Glutamatergic neuron (in vitro differentiated cells): ENCODE measurements around the gene OR5K3. TPM values are rescaled to one million over a fixed set of nuclear protein-coding genes. Genes with fewer than 3 reads are reported as not detected.
A peak's percentile ranks its signal among the peaks of the same experiment; 100 is the strongest.

ENCODE experiments used
- DNase-seq: peaks from one replicate; pipeline ENCODE4 v3.0.0; 2022
- H3K27ac Mint-ChIP-seq: one replicate; pipeline ENCODE4 v1.8.0; 2020; ENCODE audit warnings: mild to moderate bottlenecking, mixed read lengths, inconsistent platforms; ENCODE audit not compliant: unreplicated experiment
- H3K27me3 Mint-ChIP-seq: one replicate; pipeline ENCODE4 v1.8.0; 2020; ENCODE audit warnings: mild to moderate bottlenecking, moderate library complexity, mixed read lengths, inconsistent platforms; ENCODE audit not compliant: unreplicated experiment
- H3K36me3 Mint-ChIP-seq: one replicate; pipeline ENCODE4 v1.8.0; 2020; ENCODE audit warnings: mild to moderate bottlenecking, mixed read lengths, inconsistent platforms; ENCODE audit not compliant: unreplicated experiment
- H3K4me1 Mint-ChIP-seq: one replicate; pipeline ENCODE4 v1.8.0; 2020; ENCODE audit warnings: mild to moderate bottlenecking, low read depth, mixed read lengths, inconsistent platforms; ENCODE audit not compliant: unreplicated experiment
- H3K4me3 Mint-ChIP-seq: one replicate; pipeline ENCODE4 v1.8.0; 2020; ENCODE audit warnings: mild to moderate bottlenecking, mixed read lengths, inconsistent platforms; ENCODE audit not compliant: unreplicated experiment
- H3K9me3 Mint-ChIP-seq: one replicate; pipeline ENCODE4 v1.8.0; 2020; ENCODE audit warnings: mild to moderate bottlenecking, moderate library complexity, mixed read lengths, inconsistent platforms; ENCODE audit not compliant: unreplicated experiment
- long read RNA-seq: library from polyadenylated mRNA; unstranded; transcript quantifications from one replicate; pipeline ENCODE4 v2.0.0, GENCODE V29; 2020; ENCODE audit not compliant: unreplicated experiment
- total RNA-seq: library from RNA; stranded (reverse); fragmentation: NEBNext Ultra II Directional; extraction: Animal tissue kit (Norgen Biotek cat#: 25700); gene quantifications from one replicate; pipeline ENCODE4 v1.2.1, GENCODE V29; 2021; ENCODE audit not compliant: unreplicated experiment
- TF ChIP-seq, protein P1 (sequence below): fragments of 200-600 bp; sonication (generic); IDR thresholded peaks from one replicate; pipeline ENCODE4 v1.5.0; 2021; ENCODE audit not compliant: partially characterized antibody, unreplicated experiment

The OR5K3 gene, protein sequence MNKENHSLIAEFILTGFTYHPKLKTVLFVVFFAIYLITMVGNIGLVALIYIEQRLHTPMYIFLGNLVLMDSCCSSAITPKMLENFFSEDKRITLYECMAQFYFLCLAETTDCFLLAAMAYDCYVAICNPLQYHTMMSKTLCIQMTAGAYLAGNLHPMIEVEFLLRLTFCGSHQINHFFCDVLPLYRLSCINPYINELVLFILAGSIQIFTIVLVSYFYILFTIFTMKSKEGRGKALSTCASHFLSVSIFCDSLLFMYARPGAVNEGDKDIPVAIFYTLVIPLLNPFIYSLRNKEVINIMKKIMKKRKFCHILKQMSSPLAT
- total RNA-seq: not detected
- long read RNA-seq: 0 reads

DNA sequence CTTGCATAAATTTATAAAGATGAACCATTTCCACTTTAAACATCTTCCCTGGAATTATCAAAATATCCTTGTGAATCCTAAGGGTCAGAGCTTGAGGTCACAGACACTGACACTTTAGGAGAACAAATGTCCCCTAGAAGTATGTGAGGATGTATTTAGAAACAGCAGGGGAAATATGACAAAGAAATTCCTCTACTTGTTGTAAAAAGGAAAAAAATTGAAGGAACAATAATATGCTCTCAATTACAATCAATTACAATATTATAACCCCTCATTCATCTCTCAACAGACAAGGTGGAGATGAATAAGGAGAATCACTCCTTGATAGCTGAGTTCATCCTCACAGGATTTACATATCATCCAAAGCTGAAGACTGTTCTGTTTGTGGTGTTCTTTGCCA is at the start of gene OR5K3:
Gene OR5K3, plus strand, starts transcription at position 301 of the 400 bp plus-strand sequence. Its CDS starts 0 bp downstream, at position 301.
- peaks cover 2% of the 10 kb centered on the region for H3K27me3 Mint-ChIP-seq

DNA sequence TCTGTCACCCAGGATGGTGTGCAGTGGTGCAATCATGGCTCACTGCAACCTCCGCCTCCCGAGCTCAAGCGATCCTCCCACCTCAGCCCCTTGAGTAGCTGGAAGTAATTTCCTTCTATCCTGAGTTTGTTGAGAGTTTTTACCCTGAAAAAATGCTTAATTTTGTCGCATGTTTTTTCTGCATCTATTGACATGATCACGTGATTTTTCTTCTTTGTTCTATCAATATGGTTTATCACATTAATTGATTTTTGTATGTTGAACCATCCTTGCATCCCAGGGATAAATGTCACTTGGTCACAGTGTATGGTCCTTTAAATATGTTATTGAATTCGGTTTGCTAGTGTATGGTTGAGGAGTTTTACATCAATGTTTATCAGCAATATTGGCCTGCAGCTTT is 48.7 kb upstream of the OR5K3 start:
- Mint-ChIP-seq H3K4me1 (peaks cover 2% of the 10 kb centered on the region), H3K27me3 (peaks cover 2% of the 10 kb centered on the region), H3K9me3 (no peaks in the 10 kb centered on the region), H3K27ac (no peak overlapping the region), H3K36me3 (no peaks in the 10 kb centered on the region), H3K4me3 (no peak overlapping the region)
- no peak for DNase-seq
- TF ChIP-seq, protein P1, sequence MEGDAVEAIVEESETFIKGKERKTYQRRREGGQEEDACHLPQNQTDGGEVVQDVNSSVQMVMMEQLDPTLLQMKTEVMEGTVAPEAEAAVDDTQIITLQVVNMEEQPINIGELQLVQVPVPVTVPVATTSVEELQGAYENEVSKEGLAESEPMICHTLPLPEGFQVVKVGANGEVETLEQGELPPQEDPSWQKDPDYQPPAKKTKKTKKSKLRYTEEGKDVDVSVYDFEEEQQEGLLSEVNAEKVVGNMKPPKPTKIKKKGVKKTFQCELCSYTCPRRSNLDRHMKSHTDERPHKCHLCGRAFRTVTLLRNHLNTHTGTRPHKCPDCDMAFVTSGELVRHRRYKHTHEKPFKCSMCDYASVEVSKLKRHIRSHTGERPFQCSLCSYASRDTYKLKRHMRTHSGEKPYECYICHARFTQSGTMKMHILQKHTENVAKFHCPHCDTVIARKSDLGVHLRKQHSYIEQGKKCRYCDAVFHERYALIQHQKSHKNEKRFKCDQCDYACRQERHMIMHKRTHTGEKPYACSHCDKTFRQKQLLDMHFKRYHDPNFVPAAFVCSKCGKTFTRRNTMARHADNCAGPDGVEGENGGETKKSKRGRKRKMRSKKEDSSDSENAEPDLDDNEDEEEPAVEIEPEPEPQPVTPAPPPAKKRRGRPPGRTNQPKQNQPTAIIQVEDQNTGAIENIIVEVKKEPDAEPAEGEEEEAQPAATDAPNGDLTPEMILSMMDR: no peak

More for the DNA sequence above, at the start of gene OR5K3:
- TF ChIP-seq, protein P1: no peak
- Mint-ChIP-seq H3K4me1 (peaks cover 2% of the 10 kb centered on the region), H3K27ac (no peak within 1 kb of the TSS), H3K9me3 (no peaks in the 10 kb centered on the region), H3K36me3 (no peaks in the 10 kb centered on the region), H3K4me3 (no peak within 1 kb of the TSS)
- no peak for DNase-seq

DNA sequence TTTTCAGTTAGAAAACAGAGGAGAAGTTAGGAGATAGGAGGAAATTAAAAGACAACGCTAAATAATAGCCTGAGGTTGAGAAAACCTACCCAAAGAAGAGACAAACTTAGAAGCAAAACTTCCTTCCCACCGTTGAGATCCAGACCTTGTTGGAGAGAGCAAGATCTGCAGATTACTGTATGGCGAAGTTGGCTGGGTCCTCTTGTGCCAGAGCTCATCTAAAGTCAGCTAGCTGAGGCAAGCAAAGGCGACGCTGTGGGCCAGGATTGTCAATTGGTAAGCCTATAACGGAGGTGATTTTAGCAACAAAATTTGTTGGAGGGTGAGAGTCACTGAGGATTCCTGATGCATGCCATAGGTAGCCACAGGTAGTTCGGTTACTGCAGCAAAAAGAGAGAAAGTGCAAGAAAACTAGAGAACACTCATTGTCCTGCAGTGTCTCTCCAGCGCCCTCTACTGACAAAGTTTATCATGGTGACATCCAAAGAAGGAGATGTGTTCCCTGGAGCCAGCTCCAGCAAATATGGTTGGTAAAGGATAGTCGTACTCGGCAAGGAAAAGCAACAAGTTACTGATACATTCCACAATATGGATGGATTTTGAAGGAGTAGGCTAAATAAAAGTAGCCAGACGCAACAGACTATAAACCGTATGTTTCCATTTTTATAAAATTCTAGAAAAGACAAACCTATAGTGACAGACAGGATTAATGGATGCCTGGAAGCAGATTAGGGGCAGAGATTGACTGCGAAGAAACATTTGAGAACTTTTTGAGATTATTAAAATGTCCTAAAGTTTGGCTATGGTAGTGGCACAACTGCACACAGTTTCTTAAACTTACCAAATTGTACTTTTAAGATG is 46.6 kb upstream of the OR5K3 start:
- Mint-ChIP-seq H3K27ac (no peak overlapping the region), H3K27me3 (peaks cover 2% of the 10 kb centered on the region), H3K4me1 (peaks cover 2% of the 10 kb centered on the region), H3K36me3 (no peaks in the 10 kb centered on the region), H3K4me3 (no peak overlapping the region), H3K9me3 (no peaks in the 10 kb centered on the region)
- TF ChIP-seq, protein P1: peak; percentile 82
- no peak for DNase-seq

DNA sequence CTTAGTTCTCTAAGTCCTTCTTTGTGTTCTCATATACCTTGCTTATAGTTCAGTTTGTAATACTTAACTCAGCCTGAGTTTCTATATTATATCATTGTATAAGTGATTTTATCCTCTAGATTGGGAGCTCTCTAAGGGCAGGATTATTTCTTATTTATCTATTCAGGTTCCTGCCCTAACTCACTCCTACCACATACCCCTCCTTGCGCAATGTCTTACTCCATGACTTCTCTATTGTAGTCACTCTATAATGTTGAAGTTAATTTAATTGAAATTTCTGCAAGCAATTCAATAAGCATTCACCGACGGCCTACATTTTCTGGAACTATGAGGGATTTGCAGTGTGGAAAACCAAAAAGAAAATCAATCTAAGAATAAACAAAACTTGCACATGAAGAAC is 40.4 kb upstream of the OR5K3 start:
- Mint-ChIP-seq H3K4me3 (no peak overlapping the region), H3K36me3 (no peaks in the 10 kb centered on the region), H3K27me3 (no peaks in the 10 kb centered on the region), H3K27ac (no peak overlapping the region), H3K4me1 (no peaks in the 10 kb centered on the region), H3K9me3 (no peaks in the 10 kb centered on the region)
- TF ChIP-seq, protein P1: no peak
- no peak for DNase-seq
